IPS-18c (cell line): ENCODE data around the gene BARX1.

ENCODE experiments used
- H3K4me3 ChIP-seq: 2 replicates; pipeline ENCODE4 v1.7.0; 2013; ENCODE audit warnings: low read depth, mild to moderate bottlenecking, low read length, moderate library complexity; ENCODE audit not compliant: insufficient read depth
- H3K9me3 ChIP-seq: one replicate; pipeline ENCODE4 v1.6.1; 2013; ENCODE audit warnings: mild to moderate bottlenecking, low read length, moderate library complexity; ENCODE audit not compliant: control insufficient read depth, insufficient read depth

BARX1 gene

GRCh38 chr9:93955981-93956784, 1.0 kb upstream of the BARX1 start:
- peaks cover 4% of the 10 kb centered on the region for H3K9me3 ChIP-seq
- peak overlapping the region; percentile 48; the same call in 1 of the 2 replicates for H3K4me3 ChIP-seq

- peak overlapping the region; percentile 41 for H3K4me3 ChIP-seq
- peaks cover 9% of the 10 kb centered on the region for H3K9me3 ChIP-seq
Observed at GRCh38 chr9:93954434-93955061, 607 bp downstream of the BARX1 start.

- H3K9me3 ChIP-seq: peaks cover 9% of the 10 kb centered on the region
- H3K4me3 ChIP-seq: peak overlapping the region; percentile 41; the same call in 1 of the 2 replicates
Observed at GRCh38 chr9:93953496-93954433, 1.4 kb downstream of the BARX1 start.

GRCh38 chr9:93952784-93953495, 2.2 kb downstream of the BARX1 start:
- no peak overlapping the region for H3K4me3 ChIP-seq
- peaks cover 9% of the 10 kb centered on the region for H3K9me3 ChIP-seq

- Histone ChIP-seq H3K9me3 (peaks cover 9% of the 10 kb centered on the region), H3K4me3 (no peak overlapping the region; the same call in 1 of the 2 replicates)
Observed at GRCh38 chr9:93952119-93952783, 2.9 kb downstream of the BARX1 start.

- H3K9me3 ChIP-seq: peaks cover 9% of the 10 kb centered on the region
- H3K4me3 ChIP-seq: peak overlapping the region; percentile 20
Observed at GRCh38 chr9:93951655-93952118, 3.5 kb downstream of the BARX1 start.

GRCh38 chr9:93950619-93951601, 4.2 kb downstream of the BARX1 start:
- Histone ChIP-seq H3K4me3 (peak overlapping the region; percentile 6), H3K9me3 (peaks cover 9% of the 10 kb centered on the region)

- Histone ChIP-seq H3K9me3 (peaks cover 9% of the 10 kb centered on the region), H3K4me3 (peak overlapping the region; percentile 44; the same call in 1 of the 2 replicates)
Observed at GRCh38 chr9:93949694-93950449, 5.3 kb downstream of the BARX1 start.

GRCh38 chr9:93949073-93949693, 6.0 kb downstream of the BARX1 start:
- H3K9me3 ChIP-seq: peaks cover 7% of the 10 kb centered on the region
- H3K4me3 ChIP-seq: peak overlapping the region; percentile 44

GRCh38 chr9:93948441-93949072, 6.6 kb downstream of the BARX1 start:
- H3K4me3 ChIP-seq: peak overlapping the region; percentile 44
- H3K9me3 ChIP-seq: peaks cover 5% of the 10 kb centered on the region

GRCh38 chr9:93947409-93948070, 7.6 kb downstream of the BARX1 start:
- Histone ChIP-seq H3K9me3 (peaks cover 5% of the 10 kb centered on the region), H3K4me3 (no peak overlapping the region)

GRCh38 chr9:93946338-93946712, 8.8 kb downstream of the BARX1 start:
- peaks cover 5% of the 10 kb centered on the region for H3K9me3 ChIP-seq
- peak overlapping the region; percentile 34; the same call in 1 of the 2 replicates for H3K4me3 ChIP-seq
